ENCODE results near the gene MAPK8IP1.

MAPK8IP1 gene

GRCh38 chr11:45913942-45914635 lies 28.6 kb downstream of the MAPK8IP1 start:
- no peak for DNase-seq (ENCODE audit: low spot score)
- CTCF ChIA-PET: interaction anchor here (1.1 kb wide), 1 partner anchor 15 kb away, joined by 3 read pairs; no protein-coding TSS in a partner anchor
- H3K27ac ChIP-seq: peak overlapping the region; percentile 25; the same call in 1 of the 2 replicates
- POLR2A ChIA-PET (ENCODE audit: low non-redundant PET): no interaction called here
- TF ChIP-seq, protein P1, sequence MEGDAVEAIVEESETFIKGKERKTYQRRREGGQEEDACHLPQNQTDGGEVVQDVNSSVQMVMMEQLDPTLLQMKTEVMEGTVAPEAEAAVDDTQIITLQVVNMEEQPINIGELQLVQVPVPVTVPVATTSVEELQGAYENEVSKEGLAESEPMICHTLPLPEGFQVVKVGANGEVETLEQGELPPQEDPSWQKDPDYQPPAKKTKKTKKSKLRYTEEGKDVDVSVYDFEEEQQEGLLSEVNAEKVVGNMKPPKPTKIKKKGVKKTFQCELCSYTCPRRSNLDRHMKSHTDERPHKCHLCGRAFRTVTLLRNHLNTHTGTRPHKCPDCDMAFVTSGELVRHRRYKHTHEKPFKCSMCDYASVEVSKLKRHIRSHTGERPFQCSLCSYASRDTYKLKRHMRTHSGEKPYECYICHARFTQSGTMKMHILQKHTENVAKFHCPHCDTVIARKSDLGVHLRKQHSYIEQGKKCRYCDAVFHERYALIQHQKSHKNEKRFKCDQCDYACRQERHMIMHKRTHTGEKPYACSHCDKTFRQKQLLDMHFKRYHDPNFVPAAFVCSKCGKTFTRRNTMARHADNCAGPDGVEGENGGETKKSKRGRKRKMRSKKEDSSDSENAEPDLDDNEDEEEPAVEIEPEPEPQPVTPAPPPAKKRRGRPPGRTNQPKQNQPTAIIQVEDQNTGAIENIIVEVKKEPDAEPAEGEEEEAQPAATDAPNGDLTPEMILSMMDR (conservative IDR thresholded peaks at IDR 0.05; ENCODE audit: low read depth): no peak

DNA sequence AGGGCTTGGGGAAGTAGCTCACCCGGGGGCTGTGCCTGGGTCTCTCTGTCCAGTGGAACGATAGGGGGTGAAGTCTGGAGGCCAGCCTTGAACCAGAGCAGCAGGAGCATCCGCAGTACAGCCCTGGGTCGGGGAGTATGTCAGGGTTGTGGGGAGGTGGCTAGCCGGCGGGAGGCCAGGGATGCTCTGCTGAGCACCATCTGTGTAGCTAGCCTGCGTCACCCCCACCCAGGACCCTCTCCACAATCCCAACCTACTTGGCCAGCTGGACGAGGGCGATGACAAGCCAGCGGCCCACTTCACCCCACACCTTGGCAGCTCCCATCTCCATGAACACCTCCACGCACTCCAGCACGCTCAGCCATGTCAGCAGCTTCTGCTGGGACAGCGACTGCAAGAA lies 30.0 kb downstream of the MAPK8IP1 start:
- no peak for DNase-seq (ENCODE audit: low spot score)
- ChIA-PET POLR2A (ENCODE audit: low non-redundant PET) (no interaction called here), CTCF (interaction anchor here (0.6 kb wide), 1 partner anchor 31 kb away, joined by 4 read pairs; no protein-coding TSS in a partner anchor)
- H3K27ac ChIP-seq: no peak overlapping the region
- TF ChIP-seq, protein P1 (conservative IDR thresholded peaks at IDR 0.05; ENCODE audit: low read depth): no peak

DNA sequence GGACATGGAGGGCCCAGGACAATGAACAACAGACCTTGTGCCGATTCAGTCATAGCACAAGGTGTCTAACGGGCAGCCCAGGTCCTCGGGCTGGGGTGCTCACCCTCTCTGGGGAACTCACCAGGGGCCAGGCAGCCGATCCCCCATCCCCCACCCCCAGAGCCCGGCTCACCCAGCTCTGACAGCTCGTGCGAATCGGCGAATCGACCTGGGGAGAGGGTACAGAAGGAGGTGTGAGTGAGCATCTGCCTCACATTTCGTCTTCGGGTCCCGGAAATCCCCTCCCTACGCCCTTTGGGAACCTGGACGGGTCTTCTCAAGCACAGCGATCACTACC lies 31.8 kb downstream of the MAPK8IP1 start:
- no peak for DNase-seq (ENCODE audit: low spot score)
- TF ChIP-seq, protein P1 (conservative IDR thresholded peaks at IDR 0.05; ENCODE audit: low read depth): no peak
- POLR2A ChIA-PET (ENCODE audit: low non-redundant PET): interaction anchor here (1.0 to 1.6 kb wide), 2 partner anchors 9 to 13 kb away, joined by 3 to 5 read pairs; no protein-coding TSS in a partner anchor
- CTCF ChIA-PET: no interaction called here
- H3K27ac ChIP-seq: peak overlapping the region; percentile 100

DNA sequence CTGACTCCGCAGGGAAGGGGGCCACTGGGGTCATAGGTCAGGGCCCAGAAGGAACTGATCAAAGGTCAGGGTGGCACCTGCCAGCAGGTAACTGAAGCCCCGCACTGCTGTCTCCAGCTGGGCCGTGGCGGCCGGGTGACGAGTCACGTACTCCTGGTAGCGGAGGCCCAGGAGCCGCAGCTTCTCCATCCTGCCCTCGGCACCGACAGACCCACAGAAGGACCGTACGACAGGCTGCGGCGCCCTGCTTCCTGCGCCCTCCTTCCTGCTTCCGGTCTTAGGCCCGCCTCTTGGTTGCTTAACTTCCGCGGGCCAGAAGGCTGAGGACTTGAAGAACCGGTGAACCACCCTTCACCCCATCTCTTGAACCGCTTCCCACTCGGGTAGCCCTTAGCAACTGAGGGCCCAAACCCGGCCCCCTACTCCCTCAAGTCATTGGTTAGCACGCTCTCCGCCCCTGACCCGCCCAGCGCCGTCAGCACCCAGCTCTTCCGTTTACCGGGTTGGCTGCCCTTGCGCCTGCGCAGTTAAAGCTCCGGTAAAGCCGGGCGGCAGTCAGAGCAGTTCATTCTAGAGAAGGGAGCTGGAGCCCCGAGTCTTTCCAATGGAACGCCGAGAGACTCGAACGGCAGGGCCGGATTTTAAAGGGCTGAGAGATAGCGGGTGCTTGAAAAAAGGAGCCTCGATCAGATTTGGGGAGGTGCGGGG lies 32.3 kb downstream of the MAPK8IP1 start, which contains the start of gene PEX16:
Gene PEX16, minus strand, starts transcription at position 255 of the 708 bp plus-strand sequence. Its CDS starts 66 bp downstream, at position 189.
- CTCF ChIA-PET: interaction anchor here (0.6 to 1.3 kb wide), 3 partner anchors 20 to 796 kb away, joined by 3 to 4 read pairs (median 3); no protein-coding TSS in a partner anchor
- DNase-seq (ENCODE audit: low spot score): peak; percentile 97
- POLR2A ChIA-PET (ENCODE audit: low non-redundant PET): interaction anchor here (1.0 to 1.6 kb wide), 2 partner anchors 9 to 13 kb away, joined by 3 to 5 read pairs; no protein-coding TSS in a partner anchor
- peak within 1 kb of the TSS; percentile 100 for H3K27ac ChIP-seq
- TF ChIP-seq, protein P1 (conservative IDR thresholded peaks at IDR 0.05; ENCODE audit: low read depth): no peak

DNA sequence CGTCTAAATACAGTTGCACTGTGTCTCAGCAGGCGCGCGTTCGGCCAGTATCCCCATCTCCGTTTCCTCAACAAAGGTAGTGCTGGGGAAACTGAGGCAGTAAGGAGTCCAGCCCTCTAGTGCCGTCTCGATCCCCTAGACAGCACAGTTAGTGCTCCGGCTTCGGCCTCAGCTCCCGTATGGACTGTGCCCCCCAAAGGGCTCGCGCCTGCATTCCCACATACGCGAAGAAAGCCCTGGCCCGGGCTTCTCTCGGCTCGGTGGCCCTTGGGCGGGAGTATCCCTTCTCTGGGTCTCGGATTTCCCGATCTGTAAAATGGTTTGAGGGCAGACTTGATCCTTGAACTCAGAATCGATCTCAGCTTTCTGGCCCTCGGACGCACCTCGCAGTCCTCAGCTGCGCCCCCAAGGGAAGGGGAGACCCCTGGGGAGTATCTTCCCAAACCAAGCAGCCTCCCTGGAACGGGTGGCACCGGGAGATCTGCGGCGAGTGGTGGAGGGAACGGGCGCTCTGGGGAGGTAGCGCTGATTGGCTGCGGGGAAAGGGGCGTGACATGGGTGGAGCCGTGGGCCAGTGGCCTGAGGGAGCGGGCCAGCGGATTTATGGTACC lies 33.0 kb downstream of the MAPK8IP1 start:
- DNase-seq (ENCODE audit: low spot score): peak; percentile 84
- TF ChIP-seq, protein P1 (conservative IDR thresholded peaks at IDR 0.05; ENCODE audit: low read depth): no peak
- ChIA-PET POLR2A (ENCODE audit: low non-redundant PET) (interaction anchor here (1.0 to 1.6 kb wide), 2 partner anchors 10 to 12 kb away, joined by 3 to 5 read pairs; no protein-coding TSS in a partner anchor), CTCF (interaction anchor here (0.6 to 1.3 kb wide), 2 partner anchors 21 to 795 kb away, joined by 3 read pairs; no protein-coding TSS in a partner anchor)
- H3K27ac ChIP-seq: peak overlapping the region; percentile 100

Data from RWPE1 (cell line).